Mucosa of descending colon (tissue), 3 donors: ENCODE measurements around the gene TRAPPC3L. TPM values are rescaled to one million over a fixed set of nuclear protein-coding genes. Genes with fewer than 3 reads are reported as not detected.

Experiments used
- ATAC-seq: fragments of 200-7000 bp; cut with Tn5 transposase; one replicate; pipeline ENCODE4 v1.9.1; 2020; ENCODE audit warnings: mild to moderate bottlenecking, moderate library complexity
- DNase-seq, 3 donors: peaks; one replicate each; pipeline ENCODE4 v3.0.0-alpha.2; 2020
- H3K36me3 ChIP-seq: fragments of 200-600 bp; one replicate; pipeline ENCODE4 v1.8.0; 2021; ENCODE audit warnings: low read depth, mild to moderate bottlenecking
- H3K4me1 ChIP-seq: fragments of 200-600 bp; one replicate; pipeline ENCODE4 v1.8.0; 2021; ENCODE audit warnings: low read depth, mild to moderate bottlenecking
- H3K4me3 ChIP-seq: fragments of 200-600 bp; one replicate; pipeline ENCODE4 v1.8.0; 2021; ENCODE audit warnings: mild to moderate bottlenecking
- H3K9me3 ChIP-seq: fragments of 200-600 bp; one replicate; pipeline ENCODE4 v1.8.0; 2021; ENCODE audit warnings: mild to moderate bottlenecking
- CTCF ChIP-seq: fragments of 200-600 bp; IDR thresholded peaks from one replicate; pipeline ENCODE4 v1.8.0; 2022; ENCODE audit warnings: antibody characterized with exemption, mild to moderate bottlenecking
- intact Hi-C, 2 donors: fragments of 100-400 bp; cut with DNase I in 1 of 2; cut with micrococcal nuclease in 1 of 2; formaldehyde crosslinking; loops; one replicate each; pipeline versions ENCODE4 v1.11.0 to v1.11.1; 2022; cut with DNase I, micrococcal nuclease
- long read RNA-seq, 2 donors: library from polyadenylated mRNA; unstranded; transcript quantifications; one replicate each; pipeline ENCODE4 v2.0.0, GENCODE V29; 2019 to 2021
- total RNA-seq, 3 donors: library from RNA; stranded (reverse); fragmentation: NEBNext Ultra II Directional in 2 of 3; extraction: Animal tissue kit (Norgen Biotek cat#: 25700) in 2 of 3; gene quantifications; one replicate each; pipeline versions ENCODE4 v1.2.1 to v1.2.4, GENCODE V29; 2021 to 2023
- donor health status: DM: no; HTN: no; CAD: no; lungs with moderate emphysema.
- donor health status: DM: no; HTN: no; CAD: no.
- donor health status: DM: no; HTN: yes; CAD: no.

The TRAPPC3L gene
- total RNA-seq: not detected
- long read RNA-seq, donor 1: 0 reads
- long read RNA-seq, donor 2: 0 reads

- DNase-seq (no peak), ATAC-seq (no peak)
- Histone ChIP-seq H3K4me3 (no peak within 1 kb of the TSS), H3K9me3 (no peaks in the 10 kb centered on the region), H3K36me3 (no peaks in the 10 kb centered on the region), H3K4me1 (no peaks in the 10 kb centered on the region)
- no peak for TF ChIP-seq CTCF
- intact Hi-C loops: no loop called here
Measured at GRCh38 chr6:116545651-116546050, at the start of gene TRAPPC3L. TRAPPC3L (minus strand) TSS chr6:116545684; CDS start chr6:116545514, 170 bp downstream.

GRCh38 chr6:116595247-116595646 is 49.8 kb upstream of the TRAPPC3L start:
- H3K36me3 ChIP-seq: peaks cover 3% of the 10 kb centered on the region
- H3K4me1 ChIP-seq: no peaks in the 10 kb centered on the region
- DNase-seq (no peak), ATAC-seq (no peak)
- intact Hi-C loops: no loop called here
- H3K4me3 ChIP-seq: no peak overlapping the region
- TF ChIP-seq CTCF: no peak
- no peaks in the 10 kb centered on the region for H3K9me3 ChIP-seq

- H3K9me3 ChIP-seq: no peaks in the 10 kb centered on the region
- TF ChIP-seq CTCF: no peak
- H3K4me3 ChIP-seq: no peak overlapping the region
- ATAC-seq (no peak), DNase-seq (no peak)
- H3K36me3 ChIP-seq: peaks cover 5% of the 10 kb centered on the region
- intact Hi-C loops: no loop called here
- H3K4me1 ChIP-seq: no peaks in the 10 kb centered on the region
Measured at GRCh38 chr6:116586738-116587137, 41.3 kb upstream of the TRAPPC3L start.

GRCh38 chr6:116586276-116586675 is 40.8 kb upstream of the TRAPPC3L start:
- H3K4me1 ChIP-seq: no peaks in the 10 kb centered on the region
- H3K9me3 ChIP-seq: no peaks in the 10 kb centered on the region
- peaks cover 5% of the 10 kb centered on the region for H3K36me3 ChIP-seq
- ATAC-seq (no peak), DNase-seq (no peak)
- no peak overlapping the region for H3K4me3 ChIP-seq
- TF ChIP-seq CTCF: no peak
- intact Hi-C loops: no loop called here

- intact Hi-C loops: no loop called here
- Histone ChIP-seq H3K4me1 (peaks cover 7% of the 10 kb centered on the region), H3K36me3 (no peaks in the 10 kb centered on the region), H3K4me3 (no peak overlapping the region), H3K9me3 (no peaks in the 10 kb centered on the region)
- ATAC-seq (no peak), DNase-seq (no peak)
- no peak for TF ChIP-seq CTCF
Measured at GRCh38 chr6:116580198-116580597, 34.7 kb upstream of the TRAPPC3L start.

- Histone ChIP-seq H3K4me1 (peaks cover 7% of the 10 kb centered on the region), H3K36me3 (no peaks in the 10 kb centered on the region), H3K4me3 (no peak overlapping the region), H3K9me3 (no peaks in the 10 kb centered on the region)
- ATAC-seq: peak; percentile 77
- TF ChIP-seq CTCF: no peak
- DNase-seq: no peak
- intact Hi-C loops: no loop called here
Measured at GRCh38 chr6:116579143-116579542, 33.7 kb upstream of the TRAPPC3L start.
